NCI-H128 (cell line): ENCODE results near the gene ACOX3.

Experiments used
- DNase-seq: peaks from one replicate; lab custom pipeline; 2025; ENCODE audit not compliant: unreplicated experiment; lab: John Stamatoyannopoulos, UW

ACOX3 gene

GRCh38 chr4:8468746-8469535 is 28.4 kb upstream of the ACOX3 start:
- DNase-seq, result peak; percentile 2

- no peak for DNase-seq
Measured at GRCh38 chr4:8467016-8467415, 26.5 kb upstream of the ACOX3 start.

GRCh38 chr4:8465615-8466611 is 25.4 kb upstream of the ACOX3 start:
- no peak for DNase-seq

GRCh38 chr4:8464381-8464780 is 23.9 kb upstream of the ACOX3 start:
- DNase-seq, result no peak

GRCh38 chr4:8463811-8464210 is 23.3 kb upstream of the ACOX3 start:
- DNase-seq, result no peak

- no peak for DNase-seq
Measured at GRCh38 chr4:8461616-8462015, 21.1 kb upstream of the ACOX3 start.

GRCh38 chr4:8461086-8461485 is 20.6 kb upstream of the ACOX3 start:
- DNase-seq, result no peak

GRCh38 chr4:8459867-8460445 is 19.4 kb upstream of the ACOX3 start:
- no peak for DNase-seq

GRCh38 chr4:8457646-8458252 is 17.2 kb upstream of the ACOX3 start:
- DNase-seq, result no peak

- no peak for DNase-seq
Measured at GRCh38 chr4:8453957-8454356, 13.4 kb upstream of the ACOX3 start.

GRCh38 chr4:8451440-8452182 is 11.1 kb upstream of the ACOX3 start:
- no peak for DNase-seq

GRCh38 chr4:8446122-8446521 is 5.6 kb upstream of the ACOX3 start:
- DNase-seq, result no peak

- no peak for DNase-seq
Measured at GRCh38 chr4:8443801-8444200, 3.3 kb upstream of the ACOX3 start.

- no peak for DNase-seq
Measured at GRCh38 chr4:8442596-8443358, 2.3 kb upstream of the ACOX3 start.

GRCh38 chr4:8441499-8442091 is 1.1 kb upstream of the ACOX3 start:
- no peak for DNase-seq

- no peak for DNase-seq
Measured at GRCh38 chr4:8439914-8440491, 520 bp downstream of the ACOX3 start.

GRCh38 chr4:8439168-8439567 is 1.4 kb downstream of the ACOX3 start:
- no peak for DNase-seq

- DNase-seq, result no peak
Measured at GRCh38 chr4:8438743-8439142, 1.8 kb downstream of the ACOX3 start.

GRCh38 chr4:8437281-8437680 is 3.2 kb downstream of the ACOX3 start:
- DNase-seq, result no peak
